ENCODE measurements around the gene ERBB3. TPM values are rescaled to one million over a fixed set of nuclear protein-coding genes. Genes with fewer than 3 reads are reported as not detected.
"Not testable (repeated sequence)": the region's sequence is repeated elsewhere in the genome, so short reads cannot be mapped to it uniquely, and the experiment has no call there.

The ERBB3 gene
- total RNA-seq, 1 experiment from 2014 or later: 64.3 TPM

GRCh38 chr12:56042430-56042813 lies 37.5 kb upstream of the ERBB3 start:
- H3K27me3 Mint-ChIP-seq (ENCODE audit: low read depth); POLR2A ChIA-PET; H3K9me3 Mint-ChIP-seq; CTCF ChIA-PET; DNase-seq (ENCODE audit: low spot score); ATAC-seq: not testable (repeated sequence)
- Mint-ChIP-seq H3K4me3 (peak overlapping the region; percentile 100), H3K4me1 (peaks cover 53% of the 10 kb centered on the region), H3K27ac (peak overlapping the region; percentile 99), H3K36me3 (peaks cover 34% of the 10 kb centered on the region)

DNA sequence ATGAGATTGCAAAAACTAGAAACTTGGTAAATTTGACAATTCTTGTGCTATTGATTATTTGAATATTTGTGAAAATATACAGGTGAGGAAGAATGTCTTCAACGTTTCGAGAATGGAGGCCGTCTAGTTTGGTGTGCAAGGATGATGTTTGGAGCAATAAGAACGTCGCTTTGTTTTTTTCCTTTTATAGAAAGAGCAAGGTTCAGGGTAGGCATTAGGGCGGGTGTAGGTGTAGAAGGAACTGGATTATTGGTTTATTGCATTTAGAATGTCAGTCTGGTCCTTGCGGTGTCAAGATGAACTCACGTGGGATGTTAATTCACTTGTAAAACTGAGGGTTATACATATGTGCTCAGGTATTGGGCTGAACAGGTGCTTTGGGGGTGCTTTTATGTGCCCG lies 37.1 kb upstream of the ERBB3 start:
- ChIA-PET CTCF (interaction anchor here (2.4 kb wide), 1 partner anchor 37 kb away, joined by 8 read pairs; the partner anchor contains the start of gene ERBB3), POLR2A (no interaction called here)
- ATAC-seq (no peak), DNase-seq (ENCODE audit: low spot score) (no peak)
- Mint-ChIP-seq H3K9me3 (no peaks in the 10 kb centered on the region), H3K27me3 (ENCODE audit: low read depth) (no peaks in the 10 kb centered on the region), H3K36me3 (peaks cover 34% of the 10 kb centered on the region), H3K27ac (peak overlapping the region; percentile 99), H3K4me1 (peaks cover 49% of the 10 kb centered on the region), H3K4me3 (peak overlapping the region; percentile 100)
- no peak for TF ChIP-seq ZNF317 (CRISPR knock-in tag; IDR thresholded peaks at IDR 0.05; ENCODE audit: borderline replicate concordance, low read depth)
- no peak for TF ChIP-seq EMX1 (CRISPR knock-in tag; IDR thresholded peaks at IDR 0.05)
- TF ChIP-seq ZNF232 (CRISPR knock-in tag; IDR thresholded peaks at IDR 0.05): no peak
- TF ChIP-seq E2F5 (CRISPR knock-in tag; IDR thresholded peaks at IDR 0.05): no peak
- TF ChIP-seq NR1H2 (CRISPR knock-in tag; IDR thresholded peaks at IDR 0.05): no peak
- TF ChIP-seq ZNF416 (CRISPR knock-in tag; IDR thresholded peaks at IDR 0.05): no peak
- TF ChIP-seq TCF7 (CRISPR knock-in tag; IDR thresholded peaks at IDR 0.05; ENCODE audit: low read depth): no peak
- no peak for TF ChIP-seq ATF6 (CRISPR knock-in tag; IDR thresholded peaks at IDR 0.05)
- no peak for TF ChIP-seq ELF4 (CRISPR knock-in tag; IDR thresholded peaks at IDR 0.05; ENCODE audit: low read depth)
- no peak for TF ChIP-seq IRF1 (CRISPR knock-in tag; IDR thresholded peaks at IDR 0.05)
- no peak for TF ChIP-seq CDX4 (CRISPR knock-in tag; IDR thresholded peaks at IDR 0.05; ENCODE audit: borderline replicate concordance)
- no peak for TF ChIP-seq CBFB (CRISPR knock-in tag; IDR thresholded peaks at IDR 0.05; ENCODE audit: low read depth)
- TF ChIP-seq ZMAT4 (CRISPR knock-in tag; IDR thresholded peaks at IDR 0.05): no peak

DNA sequence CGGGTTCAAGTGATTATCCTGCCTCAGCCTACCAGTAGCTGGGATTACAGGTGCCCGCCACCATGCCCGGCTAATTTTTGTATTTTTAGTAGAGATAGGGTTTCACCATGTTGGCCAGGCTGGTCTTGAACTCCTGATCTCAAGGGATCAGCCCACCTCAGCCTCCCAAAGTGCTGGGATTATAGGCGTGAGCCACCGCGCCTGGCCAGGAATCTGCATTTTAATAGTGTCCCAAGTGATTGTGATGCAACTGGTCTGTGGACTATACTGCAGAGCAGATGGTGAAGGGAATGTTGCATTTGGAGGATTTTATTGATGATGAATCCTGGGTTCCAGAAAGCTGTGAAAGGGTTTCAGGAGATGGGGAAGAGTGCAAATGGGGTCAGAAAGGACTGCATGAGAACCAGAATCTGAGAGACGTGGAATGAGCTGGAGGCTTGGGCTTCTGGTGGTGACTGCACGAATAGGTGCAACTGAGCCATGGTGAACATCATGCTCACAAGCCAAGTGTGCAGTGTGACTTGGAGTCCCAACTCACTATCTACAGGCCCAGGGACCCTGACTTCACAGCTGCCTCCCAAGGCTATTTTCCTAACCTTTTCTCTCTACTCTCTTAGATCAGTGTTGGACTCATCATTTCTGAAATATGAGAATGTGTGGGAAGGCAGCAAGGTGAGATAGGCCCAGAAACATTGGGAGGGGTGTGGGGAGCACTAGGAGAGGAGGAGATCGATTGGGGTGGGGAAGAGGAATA lies 33.8 kb upstream of the ERBB3 start:
- CTCF ChIA-PET: interaction anchor here (0.7 to 3.5 kb wide), 14 partner anchors 12 to 308 kb away, joined by 3 to 22 read pairs (median 6); partner anchors contain the start of genes ERBB3, ESYT1, PA2G4 and SUOX
- peaks cover 34% of the 10 kb centered on the region for H3K36me3 Mint-ChIP-seq
- DNase-seq (ENCODE audit: low spot score) (no peak), ATAC-seq (peak; percentile 1; the same call in 1 of the 2 replicates)
- H3K9me3 Mint-ChIP-seq: no peaks in the 10 kb centered on the region
- H3K4me1 Mint-ChIP-seq: peaks cover 31% of the 10 kb centered on the region
- POLR2A ChIA-PET: interaction anchor here (0.6 to 3.2 kb wide), 9 partner anchors 10 to 73 kb away, joined by 3 to 12 read pairs (median 3); partner anchors contain the start of genes PA2G4, RAB5B and SUOX
- H3K4me3 Mint-ChIP-seq: no peak overlapping the region
- peak overlapping the region; percentile 96 for H3K27ac Mint-ChIP-seq
- no peaks in the 10 kb centered on the region for H3K27me3 Mint-ChIP-seq (ENCODE audit: low read depth)
- TF ChIP-seq, protein P1, sequence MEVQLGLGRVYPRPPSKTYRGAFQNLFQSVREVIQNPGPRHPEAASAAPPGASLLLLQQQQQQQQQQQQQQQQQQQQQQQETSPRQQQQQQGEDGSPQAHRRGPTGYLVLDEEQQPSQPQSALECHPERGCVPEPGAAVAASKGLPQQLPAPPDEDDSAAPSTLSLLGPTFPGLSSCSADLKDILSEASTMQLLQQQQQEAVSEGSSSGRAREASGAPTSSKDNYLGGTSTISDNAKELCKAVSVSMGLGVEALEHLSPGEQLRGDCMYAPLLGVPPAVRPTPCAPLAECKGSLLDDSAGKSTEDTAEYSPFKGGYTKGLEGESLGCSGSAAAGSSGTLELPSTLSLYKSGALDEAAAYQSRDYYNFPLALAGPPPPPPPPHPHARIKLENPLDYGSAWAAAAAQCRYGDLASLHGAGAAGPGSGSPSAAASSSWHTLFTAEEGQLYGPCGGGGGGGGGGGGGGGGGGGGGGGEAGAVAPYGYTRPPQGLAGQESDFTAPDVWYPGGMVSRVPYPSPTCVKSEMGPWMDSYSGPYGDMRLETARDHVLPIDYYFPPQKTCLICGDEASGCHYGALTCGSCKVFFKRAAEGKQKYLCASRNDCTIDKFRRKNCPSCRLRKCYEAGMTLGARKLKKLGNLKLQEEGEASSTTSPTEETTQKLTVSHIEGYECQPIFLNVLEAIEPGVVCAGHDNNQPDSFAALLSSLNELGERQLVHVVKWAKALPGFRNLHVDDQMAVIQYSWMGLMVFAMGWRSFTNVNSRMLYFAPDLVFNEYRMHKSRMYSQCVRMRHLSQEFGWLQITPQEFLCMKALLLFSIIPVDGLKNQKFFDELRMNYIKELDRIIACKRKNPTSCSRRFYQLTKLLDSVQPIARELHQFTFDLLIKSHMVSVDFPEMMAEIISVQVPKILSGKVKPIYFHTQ (CRISPR knock-in tag; IDR thresholded peaks at IDR 0.05): peak; percentile 8; the same call in 1 of the 2 replicates
- TF ChIP-seq E2F5 (CRISPR knock-in tag; IDR thresholded peaks at IDR 0.05) (no peak), NFATC4 (CRISPR knock-in tag; IDR thresholded peaks at IDR 0.05) (0 out of 2 replicates have a peak, but pooled peaks have one; percentile 33), ZMAT4 (CRISPR knock-in tag; IDR thresholded peaks at IDR 0.05) (no peak), PRRX2 (CRISPR knock-in tag; IDR thresholded peaks at IDR 0.05) (peak; percentile 85; the same call in 1 of the 2 replicates), IRF1 (CRISPR knock-in tag; IDR thresholded peaks at IDR 0.05) (no peak), NFE2L1 (CRISPR knock-in tag; IDR thresholded peaks at IDR 0.05) (no peak), TEAD4 (CRISPR knock-in tag; IDR thresholded peaks at IDR 0.05) (no peak)
- TF ChIP-seq, protein P2, sequence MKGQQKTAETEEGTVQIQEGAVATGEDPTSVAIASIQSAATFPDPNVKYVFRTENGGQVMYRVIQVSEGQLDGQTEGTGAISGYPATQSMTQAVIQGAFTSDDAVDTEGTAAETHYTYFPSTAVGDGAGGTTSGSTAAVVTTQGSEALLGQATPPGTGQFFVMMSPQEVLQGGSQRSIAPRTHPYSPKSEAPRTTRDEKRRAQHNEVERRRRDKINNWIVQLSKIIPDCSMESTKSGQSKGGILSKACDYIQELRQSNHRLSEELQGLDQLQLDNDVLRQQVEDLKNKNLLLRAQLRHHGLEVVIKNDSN (CRISPR knock-in tag; IDR thresholded peaks at IDR 0.05): no peak
